GM11168 (cell line): ENCODE results near the gene TIAM2.

Source experiments
- in situ Hi-C: fragments of 300-500 bp; cut with MboI; formaldehyde crosslinking; loops from one replicate; pipeline ENCODE4 v1.12.0; 2022; ENCODE audit warnings: low sequenced_read_pairs; ENCODE audit not compliant: unreplicated experiment

TIAM2 gene

GRCh38 chr6:155245193-155245592 is 250.1 kb downstream of the TIAM2 start:
- in situ Hi-C loops: no loop called here

GRCh38 chr6:155245831-155246230 is 250.7 kb downstream of the TIAM2 start:
- in situ Hi-C loops: no loop called here

GRCh38 chr6:155246825-155247224 is 251.7 kb downstream of the TIAM2 start:
- in situ Hi-C loops: no loop called here

GRCh38 chr6:155247618-155248007 is 252.5 kb downstream of the TIAM2 start:
- in situ Hi-C loops: no loop called here

- in situ Hi-C loops: no loop called here
Observed at GRCh38 chr6:155248008-155249001, 253.2 kb downstream of the TIAM2 start.

- in situ Hi-C loops: no loop called here
Observed at GRCh38 chr6:155250701-155251381, 255.7 kb downstream of the TIAM2 start.

GRCh38 chr6:155252581-155252980 is 257.5 kb downstream of the TIAM2 start:
- in situ Hi-C loops: no loop called here

- in situ Hi-C loops: no loop called here
Observed at GRCh38 chr6:155253337-155253736, 258.2 kb downstream of the TIAM2 start.

GRCh38 chr6:155254139-155254538 is 259.0 kb downstream of the TIAM2 start:
- in situ Hi-C loops: no loop called here

GRCh38 chr6:155256122-155256795 is 261.1 kb downstream of the TIAM2 start:
- in situ Hi-C loops: no loop called here

GRCh38 chr6:155257796-155258195 is 262.7 kb downstream of the TIAM2 start:
- in situ Hi-C loops: no loop called here

- in situ Hi-C loops: no loop called here
Observed at GRCh38 chr6:155259204-155259603, 264.1 kb downstream of the TIAM2 start.

GRCh38 chr6:155259897-155260296 is 264.8 kb downstream of the TIAM2 start:
- in situ Hi-C loops: no loop called here

- in situ Hi-C loops: no loop called here
Observed at GRCh38 chr6:155260686-155261085, 265.6 kb downstream of the TIAM2 start.

GRCh38 chr6:155261111-155261900 is 266.2 kb downstream of the TIAM2 start:
- in situ Hi-C loops: no loop called here

- in situ Hi-C loops: no loop called here
Observed at GRCh38 chr6:155262655-155263054, 267.5 kb downstream of the TIAM2 start.

- in situ Hi-C loops: no loop called here
Observed at GRCh38 chr6:155263373-155264063, 268.4 kb downstream of the TIAM2 start, which contains the start of gene CLDN20. CLDN20 (plus strand) TSS chr6:155264013; CDS start chr6:155275720, 11,707 bp downstream.

- in situ Hi-C loops: no loop called here
Observed at GRCh38 chr6:155264693-155265320, 269.7 kb downstream of the TIAM2 start.
